Activated CD4-positive, alpha-beta T cell treated with anti-CD3 and anti-CD28 coated beads, Interleukin-2, Interleukin-4, amounts not matched to agents 100 ng/mL and 50 ng/mL, durations not matched to agents 16 hours and 8 hours (primary cell): ENCODE results near the gene LENEP.
"Not testable (repeated sequence)": the region's sequence is repeated elsewhere in the genome, so short reads cannot be mapped to it uniquely, and the experiment has no call there.

Experiments used
- DNase-seq: peaks from one replicate; pipeline ENCODE4 v3.0.0-alpha.2; 2020; ENCODE audit warnings: low spot score

LENEP gene

DNA sequence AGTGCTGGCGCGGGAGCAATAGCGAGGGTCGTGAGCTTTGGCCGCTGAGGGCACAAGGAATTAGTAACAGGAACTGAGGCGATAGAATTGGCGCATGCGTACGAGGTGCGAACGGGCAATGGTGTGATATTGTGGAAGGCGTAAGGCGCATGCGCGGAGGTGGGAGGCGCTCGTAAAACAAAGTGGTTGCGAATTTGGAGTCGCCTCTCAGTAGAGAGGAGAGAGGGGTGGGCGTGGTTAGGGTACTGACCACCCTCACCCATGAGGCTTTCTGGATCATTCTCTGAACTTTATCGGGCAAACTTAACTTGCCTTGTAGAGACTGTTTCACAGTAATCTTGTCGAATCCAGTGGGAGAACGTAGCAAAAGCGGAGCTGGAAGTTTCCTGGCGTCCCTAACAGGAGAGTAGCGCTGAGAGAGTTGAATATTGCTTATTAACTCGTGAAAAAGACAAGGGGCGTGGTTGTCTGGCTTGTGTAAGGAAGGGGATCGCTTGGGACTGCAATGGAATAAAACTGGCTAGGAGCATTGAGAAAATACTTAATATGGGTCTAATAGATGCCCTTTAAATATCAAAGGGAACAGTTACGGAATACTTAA, 18.5 kb upstream of the LENEP start:
- DNase-seq: peak; percentile 97

GRCh38 chr1:154975409-154976059, 17.9 kb upstream of the LENEP start:
- peak; percentile 66 for DNase-seq

- DNase-seq: not testable (repeated sequence)
These were observed 15.6 kb upstream of the LENEP start for GRCh38 chr1:154977762-154978161.

DNA sequence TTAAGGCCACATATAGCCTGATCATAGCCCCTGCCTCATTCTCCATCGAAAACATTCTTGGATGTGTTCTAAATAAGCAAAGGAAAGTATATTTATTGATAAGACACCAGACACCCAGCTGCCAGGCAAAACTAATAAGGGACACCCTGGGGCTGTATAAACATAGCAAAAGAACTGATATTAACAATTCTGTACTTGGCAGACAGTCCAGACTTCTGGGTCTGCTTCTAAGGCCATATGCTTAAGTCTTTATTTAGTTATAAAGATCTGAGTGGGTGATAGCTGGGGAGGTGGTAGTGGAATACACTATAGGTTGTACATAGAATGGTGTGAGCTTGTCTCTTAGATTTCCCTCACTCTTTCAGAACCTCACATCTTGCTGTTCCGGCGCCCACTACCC, 15.0 kb upstream of the LENEP start:
- DNase-seq: no peak

- DNase-seq: no peak
These were observed 11.0 kb upstream of the LENEP start for GRCh38 chr1:154982341-154982740.

GRCh38 chr1:154982897-154983648, 10.3 kb upstream of the LENEP start, which contains the start of gene FLAD1:
TSS of gene FLAD1 (plus strand) at chr1:154983344. CDS start at chr1:154983695, 351 bp downstream.
- peak; percentile 100 for DNase-seq

DNA sequence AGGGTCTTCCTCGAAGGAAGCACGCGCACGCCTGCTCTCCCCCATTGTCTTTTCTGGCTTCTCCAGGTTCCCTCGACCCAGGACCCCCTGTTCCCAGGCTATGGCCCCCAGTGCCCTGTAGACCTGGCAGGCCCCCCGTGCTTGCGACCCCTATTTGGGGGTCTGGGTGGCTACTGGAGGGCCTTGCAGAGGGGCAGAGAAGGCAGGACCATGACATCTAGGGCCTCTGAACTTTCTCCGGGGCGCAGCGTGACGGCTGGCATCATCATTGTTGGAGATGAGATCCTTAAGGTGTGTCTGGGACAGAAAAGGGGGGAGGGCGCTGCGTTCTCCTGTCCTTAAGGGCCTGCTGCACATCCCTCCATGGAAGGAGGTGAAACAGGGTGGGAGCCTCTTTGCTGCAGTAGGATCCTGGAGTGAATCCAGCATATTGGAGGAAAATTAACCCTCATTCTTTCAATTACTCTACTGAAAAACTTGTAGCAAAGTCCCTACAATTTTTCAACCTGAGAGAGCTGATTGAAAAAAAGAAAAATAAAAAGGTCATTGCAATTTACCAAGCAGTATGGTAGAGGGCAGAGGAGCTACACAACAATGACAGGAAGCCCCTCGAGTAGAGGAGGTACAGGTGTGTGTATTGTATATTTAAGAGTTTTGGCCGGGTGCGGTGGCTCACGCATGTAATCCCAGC, 9.5 kb upstream of the LENEP start:
- DNase-seq: no peak

GRCh38 chr1:154986736-154987135, 6.7 kb upstream of the LENEP start:
- not testable (repeated sequence) for DNase-seq

GRCh38 chr1:154987326-154987725, 6.1 kb upstream of the LENEP start:
- DNase-seq: no peak

DNA sequence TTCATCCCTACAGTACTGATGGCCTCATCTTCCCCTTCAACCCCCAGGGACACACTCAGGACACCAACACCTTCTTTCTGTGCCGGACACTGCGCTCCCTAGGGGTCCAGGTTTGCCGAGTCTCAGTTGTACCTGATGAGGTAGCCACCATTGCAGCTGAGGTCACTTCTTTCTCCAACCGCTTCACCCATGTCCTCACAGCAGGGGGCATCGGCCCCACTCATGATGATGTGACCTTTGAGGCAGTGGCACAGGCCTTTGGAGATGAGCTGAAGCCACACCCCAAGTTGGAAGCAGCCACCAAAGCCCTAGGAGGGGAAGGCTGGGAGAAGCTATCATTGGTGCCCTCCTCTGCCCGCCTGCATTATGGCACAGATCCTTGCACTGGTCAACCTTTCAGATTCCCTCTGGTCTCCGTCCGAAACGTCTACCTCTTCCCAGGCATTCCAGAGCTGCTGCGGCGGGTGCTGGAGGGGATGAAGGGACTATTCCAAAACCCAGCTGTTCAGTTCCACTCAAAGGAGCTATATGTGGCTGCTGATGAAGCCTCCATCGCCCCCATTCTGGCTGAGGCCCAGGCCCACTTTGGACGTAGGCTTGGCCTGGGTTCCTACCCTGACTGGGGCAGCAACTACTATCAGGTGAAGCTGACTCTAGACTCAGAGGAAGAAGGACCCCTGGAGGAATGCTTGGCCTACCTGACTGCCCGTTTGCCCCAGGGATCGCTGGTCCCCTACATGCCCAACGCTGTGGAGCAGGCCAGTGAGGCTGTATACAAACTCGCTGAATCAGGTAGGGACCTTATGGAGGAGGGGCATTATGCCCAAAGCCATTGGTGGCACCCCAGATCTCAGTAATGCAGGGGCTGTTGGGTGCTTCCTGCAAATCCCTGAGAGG, 5.1 kb upstream of the LENEP start:
- no peak for DNase-seq

DNA sequence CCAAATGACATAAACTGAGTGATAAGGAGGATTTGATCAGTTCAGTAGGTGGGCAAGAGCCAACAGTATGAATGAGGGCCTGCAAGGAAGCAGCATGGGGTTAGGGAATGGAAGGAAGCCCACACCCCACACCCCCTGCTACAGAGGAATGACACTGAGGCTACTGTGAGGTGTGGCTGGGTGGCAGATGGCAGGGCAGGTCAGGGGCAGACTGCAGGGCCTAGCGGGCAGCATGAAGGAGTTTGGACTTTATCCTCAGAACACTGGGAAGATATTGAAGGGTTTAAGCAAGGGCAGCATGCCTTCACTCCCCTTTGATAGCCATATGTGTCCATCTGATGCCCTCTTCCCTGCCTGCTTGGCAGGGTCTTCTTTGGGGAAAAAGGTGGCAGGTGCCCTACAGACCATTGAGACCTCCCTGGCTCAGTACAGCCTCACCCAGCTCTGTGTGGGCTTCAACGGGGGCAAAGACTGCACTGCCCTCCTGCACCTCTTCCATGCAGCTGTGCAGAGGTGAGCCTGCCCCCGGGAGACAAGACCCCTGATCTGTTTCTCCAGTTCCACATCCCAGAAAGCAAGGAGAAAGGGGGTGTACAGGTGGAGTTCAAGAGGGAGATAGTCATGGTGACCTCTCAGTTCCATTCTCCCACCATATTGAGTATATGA, 4.1 kb upstream of the LENEP start:
- DNase-seq: no peak

DNA sequence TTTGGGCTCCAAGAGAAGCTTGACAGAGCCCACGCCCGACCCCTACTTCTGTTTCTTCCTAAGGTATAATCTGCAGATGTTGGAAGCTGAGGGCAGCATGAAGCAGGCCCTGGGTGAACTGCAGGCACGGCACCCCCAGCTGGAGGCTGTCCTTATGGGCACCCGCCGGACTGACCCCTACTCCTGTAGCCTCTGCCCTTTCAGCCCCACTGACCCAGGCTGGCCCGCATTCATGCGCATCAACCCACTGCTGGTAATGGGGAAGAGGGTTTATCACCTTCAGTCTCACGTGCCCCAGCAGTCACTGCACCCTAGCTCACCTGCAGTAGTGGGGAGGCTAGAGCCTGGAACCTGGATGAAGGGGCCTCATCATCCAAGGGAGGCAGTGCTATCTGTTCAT, 3.1 kb upstream of the LENEP start:
- no peak for DNase-seq

DNA sequence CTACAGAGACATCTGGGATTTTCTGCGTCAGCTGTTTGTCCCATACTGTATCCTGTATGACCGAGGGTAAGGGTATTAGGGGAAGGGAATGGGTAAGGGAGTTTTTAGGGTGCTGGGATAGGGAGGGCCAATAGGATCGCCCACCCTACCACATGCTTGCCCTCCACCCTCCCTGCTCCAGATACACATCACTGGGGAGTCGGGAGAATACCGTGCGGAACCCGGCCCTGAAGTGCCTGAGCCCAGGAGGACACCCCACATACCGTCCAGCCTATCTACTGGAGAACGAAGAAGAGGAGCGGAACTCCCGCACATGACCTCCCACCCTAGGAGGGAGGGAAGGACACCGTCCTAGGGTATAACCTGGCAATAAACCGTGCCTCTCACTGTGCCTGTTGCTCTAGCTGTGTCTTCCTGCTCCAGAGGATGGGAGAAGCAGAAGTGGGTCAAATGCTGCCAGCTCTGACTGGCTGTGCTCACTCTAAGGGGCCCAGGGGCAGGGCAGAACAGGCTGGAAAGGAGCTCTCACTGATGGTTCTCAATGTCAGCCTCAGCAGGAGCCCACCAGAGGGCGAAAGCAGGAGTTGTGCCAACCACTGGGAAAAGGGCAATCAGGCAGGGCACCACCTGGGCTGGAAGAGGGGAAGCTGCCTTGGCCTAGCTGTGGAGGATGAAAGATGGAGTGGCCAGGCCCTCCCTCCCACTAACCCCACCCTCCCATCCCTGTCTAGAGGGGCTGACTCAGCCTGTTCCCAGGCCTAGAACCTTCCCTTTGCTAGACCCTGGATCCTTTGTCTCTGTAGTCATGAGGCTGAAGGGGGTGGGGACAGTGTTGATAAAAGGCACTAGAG, 440 bp upstream of the LENEP start:
- no peak for DNase-seq

DNA sequence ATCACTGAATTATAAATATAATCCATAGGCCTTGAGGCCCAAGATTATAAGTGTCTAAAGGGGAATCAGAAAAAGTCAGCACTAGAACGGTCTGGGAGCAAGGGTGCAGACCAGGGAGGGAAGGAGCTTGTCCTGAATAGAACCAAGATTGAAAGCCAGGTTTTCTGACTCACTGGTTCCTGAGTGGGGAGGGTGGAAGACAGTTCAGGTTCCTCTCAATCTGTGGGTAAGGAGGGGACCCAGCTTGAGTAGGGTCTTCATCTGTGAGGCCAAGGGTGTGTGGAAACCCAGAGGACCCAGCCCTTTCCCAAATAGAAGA, 842 bp downstream of the LENEP start:
- no peak for DNase-seq

- no peak for DNase-seq
These were observed 1.2 kb downstream of the LENEP start for GRCh38 chr1:154994591-154994990.

DNA sequence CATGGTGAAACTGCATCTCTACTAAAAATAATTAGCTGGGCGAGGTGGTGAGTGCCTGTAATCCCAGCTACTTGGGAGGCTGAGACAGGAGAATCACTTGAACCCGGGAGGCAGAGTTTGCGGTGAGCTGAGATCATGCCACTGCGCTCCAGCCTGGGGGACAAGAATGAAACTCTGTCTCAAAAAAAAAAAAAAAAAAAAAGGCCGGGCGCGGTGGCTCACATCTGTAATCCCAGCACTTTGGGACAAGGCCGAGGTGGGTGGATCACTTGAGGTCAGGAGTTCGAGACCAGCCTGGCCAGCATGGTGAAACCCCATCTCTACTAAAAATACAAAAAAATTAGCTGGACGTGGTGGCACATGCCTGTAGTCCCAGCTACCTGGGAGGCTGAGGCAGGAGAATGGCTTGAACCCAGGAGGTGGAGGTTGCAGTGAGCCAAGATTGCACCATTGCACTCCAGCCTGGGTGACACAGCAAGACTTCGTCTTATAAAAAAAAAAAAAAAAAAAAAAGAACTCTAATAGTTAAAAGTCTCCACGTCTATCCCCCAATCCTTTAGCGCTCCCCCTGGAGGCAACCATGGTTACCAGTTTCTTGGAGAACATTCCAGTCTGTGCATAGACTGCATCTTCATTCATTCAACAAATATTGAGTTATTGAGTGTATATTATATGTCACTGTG, 2.1 kb downstream of the LENEP start:
- DNase-seq: not testable (repeated sequence)

- DNase-seq: no peak
These were observed 3.7 kb downstream of the LENEP start for GRCh38 chr1:154996966-154997701.

- no peak for DNase-seq
These were observed 4.9 kb downstream of the LENEP start for GRCh38 chr1:154998201-154998780.
